ENCODE measurements around the gene CDK18.
"Not testable (repeated sequence)": the region's sequence is repeated elsewhere in the genome, so short reads cannot be mapped to it uniquely, and the experiment has no call there.

Gene CDK18

DNA sequence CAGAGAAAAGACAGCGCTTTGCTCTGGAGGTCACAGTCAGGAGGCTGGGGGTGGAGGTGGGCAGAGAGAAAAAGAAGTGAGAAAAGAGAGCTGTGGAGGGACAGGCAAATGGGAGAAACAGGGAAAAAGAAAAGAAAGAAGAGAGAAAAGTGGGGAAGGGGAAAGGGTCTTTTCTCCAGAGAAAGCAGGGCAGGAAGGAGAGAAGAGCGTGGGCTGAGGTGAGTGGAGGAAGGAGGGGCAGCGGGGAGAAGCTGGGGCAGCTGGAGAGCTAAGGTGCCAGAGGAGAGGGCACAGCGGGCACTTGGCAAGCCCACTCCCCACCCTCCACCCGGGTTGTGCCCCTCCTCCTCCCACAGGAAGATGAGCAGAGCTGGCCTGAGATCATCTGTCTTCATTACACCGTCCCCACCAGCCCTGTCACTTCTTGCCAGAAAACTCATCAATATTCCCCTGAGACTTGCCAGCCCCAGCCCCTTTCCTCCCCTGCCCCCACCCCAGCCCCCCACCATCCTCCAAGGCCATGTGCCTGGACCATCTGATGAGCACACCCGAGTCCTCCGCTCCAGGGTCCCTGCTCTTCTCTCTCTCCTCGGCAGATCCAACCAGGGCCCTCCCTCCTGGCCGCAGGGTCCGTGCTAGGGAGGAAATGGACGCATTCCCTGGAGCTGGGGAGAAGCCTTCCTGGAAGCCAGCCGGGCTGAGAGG lies 31.6 kb upstream of the CDK18 start:
- Histone ChIP-seq H3K9me3 (ENCODE audit: control insufficient read depth in 2 of 2, low read length in 2 of 2) (peaks cover 9% of the 10 kb centered on the region in 2 donors), H3K4me3 (ENCODE audit: low read length in 2 of 2) (no peak overlapping the region), H3K27me3 (ENCODE audit: control insufficient read depth in 1 of 2, insufficient read depth in 2 of 2, low read length in 2 of 2) (peaks cover 6 to 27% of the 10 kb centered on the region in 2 donors), H3K27ac (ENCODE audit: low read length) (no peak overlapping the region), H3K4me1 (ENCODE audit: control insufficient read depth, insufficient read depth, low read length) (peaks cover 3% of the 10 kb centered on the region), H3K36me3 (ENCODE audit: control insufficient read depth in 2 of 2, insufficient read depth in 2 of 2, low read length in 2 of 2) (no peaks in the 10 kb centered on the region), H3K9ac (ENCODE audit: low read length in 2 of 2) (no peak overlapping the region)

GRCh38 chr1:205473475-205473874 lies 31.0 kb upstream of the CDK18 start:
- Histone ChIP-seq H3K36me3 (ENCODE audit: control insufficient read depth in 2 of 2, insufficient read depth in 2 of 2, low read length in 2 of 2) (no peaks in the 10 kb centered on the region), H3K9me3 (ENCODE audit: control insufficient read depth in 2 of 2, low read length in 2 of 2) (peaks cover 9% of the 10 kb centered on the region in 2 donors), H3K27me3 (ENCODE audit: control insufficient read depth in 1 of 2, insufficient read depth in 2 of 2, low read length in 2 of 2) (peaks cover 6 to 27% of the 10 kb centered on the region in 2 donors), H3K9ac (ENCODE audit: low read length in 2 of 2) (no peak overlapping the region), H3K4me1 (ENCODE audit: control insufficient read depth, insufficient read depth, low read length) (peaks cover 7% of the 10 kb centered on the region), H3K27ac (ENCODE audit: low read length) (no peak overlapping the region), H3K4me3 (ENCODE audit: low read length in 2 of 2) (no peak overlapping the region)

- Histone ChIP-seq H3K9me3 (ENCODE audit: control insufficient read depth in 2 of 2, low read length in 2 of 2) (peaks cover 9% of the 10 kb centered on the region in 2 donors), H3K27me3 (ENCODE audit: control insufficient read depth in 1 of 2, insufficient read depth in 2 of 2, low read length in 2 of 2) (peaks cover 6 to 26% of the 10 kb centered on the region in 2 donors), H3K9ac (ENCODE audit: low read length in 2 of 2) (no peak overlapping the region), H3K4me3 (ENCODE audit: low read length in 2 of 2) (no peak overlapping the region), H3K27ac (ENCODE audit: low read length) (no peak overlapping the region), H3K36me3 (ENCODE audit: control insufficient read depth in 2 of 2, insufficient read depth in 2 of 2, low read length in 2 of 2) (no peaks in the 10 kb centered on the region), H3K4me1 (ENCODE audit: control insufficient read depth, insufficient read depth, low read length) (peaks cover 7% of the 10 kb centered on the region)
These were observed 30.5 kb upstream of the CDK18 start for GRCh38 chr1:205473966-205474365.

- Histone ChIP-seq H3K27me3 (ENCODE audit: control insufficient read depth in 1 of 2, insufficient read depth in 2 of 2, low read length in 2 of 2) (peaks cover 6 to 25% of the 10 kb centered on the region in 2 donors), H3K9me3 (ENCODE audit: control insufficient read depth in 2 of 2, low read length in 2 of 2) (peaks cover 9% of the 10 kb centered on the region in 2 donors), H3K36me3 (ENCODE audit: control insufficient read depth in 2 of 2, insufficient read depth in 2 of 2, low read length in 2 of 2) (no peaks in the 10 kb centered on the region), H3K27ac (ENCODE audit: low read length) (no peak overlapping the region), H3K9ac (ENCODE audit: low read length in 2 of 2) (no peak overlapping the region), H3K4me3 (ENCODE audit: low read length in 2 of 2) (no peak overlapping the region), H3K4me1 (ENCODE audit: control insufficient read depth, insufficient read depth, low read length) (peaks cover 7% of the 10 kb centered on the region)
These were observed 29.9 kb upstream of the CDK18 start for GRCh38 chr1:205474571-205474970.

GRCh38 chr1:205475855-205476254 lies 28.6 kb upstream of the CDK18 start:
- Histone ChIP-seq H3K27me3 (ENCODE audit: control insufficient read depth in 1 of 2, insufficient read depth in 2 of 2, low read length in 2 of 2) (peaks cover 6 to 26% of the 10 kb centered on the region in 2 donors), H3K4me3 (ENCODE audit: low read length in 2 of 2) (no peak overlapping the region), H3K36me3 (ENCODE audit: control insufficient read depth in 2 of 2, insufficient read depth in 2 of 2, low read length in 2 of 2) (no peaks in the 10 kb centered on the region), H3K9me3 (ENCODE audit: control insufficient read depth in 2 of 2, low read length in 2 of 2) (peaks cover 9% of the 10 kb centered on the region in 2 donors), H3K9ac (ENCODE audit: low read length in 2 of 2) (no peak overlapping the region), H3K27ac (ENCODE audit: low read length) (no peak overlapping the region), H3K4me1 (ENCODE audit: control insufficient read depth, insufficient read depth, low read length) (peaks cover 7% of the 10 kb centered on the region)

GRCh38 chr1:205476648-205477047 lies 27.8 kb upstream of the CDK18 start:
- Histone ChIP-seq H3K27me3 (ENCODE audit: control insufficient read depth in 1 of 2, insufficient read depth in 2 of 2, low read length in 2 of 2) (peaks cover 10 to 31% of the 10 kb centered on the region in 2 donors), H3K4me1 (ENCODE audit: control insufficient read depth, insufficient read depth, low read length) (peaks cover 7% of the 10 kb centered on the region), H3K27ac (ENCODE audit: low read length) (no peak overlapping the region), H3K9me3 (ENCODE audit: control insufficient read depth in 2 of 2, low read length in 2 of 2) (peaks cover 9% of the 10 kb centered on the region in 2 donors), H3K36me3 (ENCODE audit: control insufficient read depth in 2 of 2, insufficient read depth in 2 of 2, low read length in 2 of 2) (no peaks in the 10 kb centered on the region), H3K9ac (ENCODE audit: low read length in 2 of 2) (no peak overlapping the region), H3K4me3 (ENCODE audit: low read length in 2 of 2) (no peak overlapping the region)

GRCh38 chr1:205477121-205477758 lies 27.2 kb upstream of the CDK18 start:
- Histone ChIP-seq H3K9me3 (ENCODE audit: control insufficient read depth in 2 of 2, low read length in 2 of 2) (peaks cover 9% of the 10 kb centered on the region in 2 donors), H3K27me3 (ENCODE audit: control insufficient read depth in 1 of 2, insufficient read depth in 2 of 2, low read length in 2 of 2) (peaks cover 16 to 36% of the 10 kb centered on the region in 2 donors), H3K4me3 (ENCODE audit: low read length in 2 of 2) (no peak overlapping the region), H3K4me1 (ENCODE audit: control insufficient read depth, insufficient read depth, low read length) (peaks cover 7% of the 10 kb centered on the region), H3K36me3 (ENCODE audit: control insufficient read depth in 2 of 2, insufficient read depth in 2 of 2, low read length in 2 of 2) (no peaks in the 10 kb centered on the region), H3K9ac (ENCODE audit: low read length in 2 of 2) (no peak overlapping the region), H3K27ac (ENCODE audit: low read length) (no peak overlapping the region)

DNA sequence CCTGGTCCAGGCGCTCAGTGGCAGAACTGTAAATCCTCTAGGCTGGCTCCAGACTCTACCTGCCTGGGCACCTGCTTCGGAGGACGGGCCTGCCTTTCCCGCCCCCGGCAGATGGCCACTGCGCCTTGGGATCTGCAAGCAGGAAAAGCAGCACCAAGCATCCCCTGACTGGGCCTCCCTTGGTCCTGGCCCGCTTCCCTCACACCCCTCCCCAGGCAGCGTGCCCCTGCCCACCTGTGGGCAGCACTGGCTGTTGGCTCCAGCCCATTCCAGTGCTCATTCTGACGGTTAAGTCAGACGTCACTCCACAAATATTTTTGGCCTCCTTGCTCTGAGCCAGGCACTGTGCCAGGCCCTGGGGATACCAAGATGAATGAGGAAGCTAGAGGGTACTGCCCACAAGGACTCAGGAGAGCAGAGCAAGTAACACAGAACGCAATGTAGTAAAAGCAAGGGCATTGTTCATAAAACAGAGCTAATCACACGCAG lies 26.7 kb upstream of the CDK18 start:
- no peaks in the 10 kb centered on the region for H3K36me3 ChIP-seq (ENCODE audit: control insufficient read depth in 2 of 2, insufficient read depth in 2 of 2, low read length in 2 of 2)

GRCh38 chr1:205478985-205479384 lies 25.5 kb upstream of the CDK18 start:
- not testable (repeated sequence) for H3K36me3 ChIP-seq (ENCODE audit: control insufficient read depth in 2 of 2, insufficient read depth in 2 of 2, low read length in 2 of 2); H3K27ac ChIP-seq (ENCODE audit: low read length); H3K9me3 ChIP-seq (ENCODE audit: control insufficient read depth in 2 of 2, low read length in 2 of 2); H3K4me1 ChIP-seq (ENCODE audit: control insufficient read depth, insufficient read depth, low read length); H3K9ac ChIP-seq (ENCODE audit: low read length in 2 of 2); H3K4me3 ChIP-seq (ENCODE audit: low read length in 2 of 2)
- peaks cover 17 to 35% of the 10 kb centered on the region in 2 donors for H3K27me3 ChIP-seq (ENCODE audit: control insufficient read depth in 1 of 2, insufficient read depth in 2 of 2, low read length in 2 of 2)

More for the DNA sequence above, 26.7 kb upstream of the CDK18 start:
- Histone ChIP-seq H3K4me1 (ENCODE audit: control insufficient read depth, insufficient read depth, low read length) (peaks cover 7% of the 10 kb centered on the region), H3K4me3 (ENCODE audit: low read length in 2 of 2) (no peak overlapping the region), H3K9ac (ENCODE audit: low read length in 2 of 2) (no peak overlapping the region), H3K27ac (ENCODE audit: low read length) (no peak overlapping the region), H3K9me3 (ENCODE audit: control insufficient read depth in 2 of 2, low read length in 2 of 2) (peaks cover 9% of the 10 kb centered on the region in 2 donors), H3K27me3 (ENCODE audit: control insufficient read depth in 1 of 2, insufficient read depth in 2 of 2, low read length in 2 of 2) (peaks cover 18 to 36% of the 10 kb centered on the region in 2 donors)

DNA sequence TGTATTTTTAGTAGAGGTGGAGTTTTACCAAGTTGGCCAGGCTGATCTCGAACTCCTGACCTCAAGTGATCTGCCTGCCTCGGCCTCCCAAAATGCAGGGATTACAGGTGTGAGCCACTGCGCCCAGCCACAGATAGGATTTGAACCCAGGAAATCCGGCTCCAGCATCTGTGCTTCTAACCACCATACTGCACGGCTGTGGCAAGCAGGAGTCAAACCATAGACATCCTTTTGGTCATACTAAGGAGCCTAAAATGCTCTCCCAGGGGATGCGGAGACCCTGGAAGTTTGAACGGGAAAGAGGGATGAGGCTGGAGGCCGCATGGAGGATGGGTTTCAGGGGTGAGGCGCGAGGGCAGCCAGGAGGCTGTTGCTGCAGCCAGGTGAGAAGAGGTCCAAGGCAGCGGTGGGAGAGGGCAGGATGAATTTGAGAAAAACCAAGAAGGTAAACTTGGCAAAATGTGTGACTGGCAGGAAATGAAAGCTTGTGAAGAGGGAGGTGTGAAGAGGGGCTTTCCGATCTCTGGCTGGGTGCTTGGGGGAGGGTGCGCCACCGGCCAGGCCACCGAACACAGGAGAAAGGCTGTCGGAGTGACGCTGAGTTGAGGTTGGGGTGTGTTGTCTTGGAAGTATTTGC lies 24.0 kb upstream of the CDK18 start:
- no peak overlapping the region for H3K4me3 ChIP-seq (ENCODE audit: low read length in 2 of 2)
- peaks cover under 1 to 4% of the 10 kb centered on the region in 2 donors for H3K9me3 ChIP-seq (ENCODE audit: control insufficient read depth in 2 of 2, low read length in 2 of 2)
- H3K27me3 ChIP-seq (ENCODE audit: control insufficient read depth in 1 of 2, insufficient read depth in 2 of 2, low read length in 2 of 2) = peaks cover 19 to 38% of the 10 kb centered on the region in 2 donors
- H3K4me1 ChIP-seq (ENCODE audit: control insufficient read depth, insufficient read depth, low read length) = peaks cover 7% of the 10 kb centered on the region
- no peaks in the 10 kb centered on the region for H3K36me3 ChIP-seq (ENCODE audit: control insufficient read depth in 2 of 2, insufficient read depth in 2 of 2, low read length in 2 of 2)
- no peak overlapping the region for H3K9ac ChIP-seq (ENCODE audit: low read length in 2 of 2)
- H3K27ac ChIP-seq (ENCODE audit: low read length) = no peak overlapping the region

All from stomach smooth muscle (tissue), 2 donors.